Ovary (tissue), 10 donors: Measurements from ENCODE around the gene ZNF436. TPM values are rescaled to one million over a fixed set of nuclear protein-coding genes. Genes with fewer than 3 reads are reported as not detected.

Experiments used
- DNase-seq, 5 donors: peaks; one replicate each; pipeline ENCODE4 v3.0.0-alpha.2; 2019 to 2020
- H3K27ac ChIP-seq, 2 donors: fragments of 200-600 bp; one replicate each; pipeline versions ENCODE4 v1.5.1 to v1.8.0; 2019 to 2022
- H3K27me3 ChIP-seq: fragments of 200-600 bp; one replicate; pipeline ENCODE4 v1.8.0; 2022
- H3K36me3 ChIP-seq: fragments of 200-600 bp; sonication (generic); one replicate; pipeline ENCODE4 v1.5.1; 2019
- H3K4me1 ChIP-seq: one replicate; pipeline ENCODE4 v1.8.1; 2013; ENCODE audit warnings: mild to moderate bottlenecking, moderate library complexity; ENCODE audit not compliant: insufficient read depth
- H3K4me3 ChIP-seq: fragments of 200-600 bp; sonication (generic); one replicate; pipeline ENCODE4 v1.5.1; 2017
- H3K9me3 ChIP-seq, 2 donors: fragments of 200-600 bp in 1 of 2; sonication (generic) in 1 of 2; one replicate each; pipeline versions ENCODE4 v1.5.1 to v1.8.1; 2013 to 2019; ENCODE audit warnings: mild to moderate bottlenecking in 1 of 2, moderate library complexity in 1 of 2
- CTCF ChIP-seq, 3 donors: fragments of 450-650 bp in 2 of 3; fragments of 200-600 bp in 1 of 3; IDR thresholded peaks; one replicate each; pipeline versions ENCODE4 v1.5.1 to v1.8.0; 2016 to 2022; ENCODE audit warnings: antibody characterized with exemption in 3 of 3, mild to moderate bottlenecking in 1 of 3
- EP300 ChIP-seq: sonication (generic); formaldehyde crosslinking; IDR thresholded peaks from one replicate; pipeline ENCODE4 v1.6.1; 2017; ENCODE audit warnings: antibody characterized with exemption
- POLR2A ChIP-seq: fragments of 450-650 bp; IDR thresholded peaks from one replicate; pipeline ENCODE4 v1.6.1; 2017; ENCODE audit warnings: antibody characterized with exemption, mild to moderate bottlenecking, moderate library complexity
- WGBS, 3 donors: extraction: QIAGEN DNeasy Blood & Tissue Kit in 1 of 3; methylation state at CpG; one replicate each; pipeline versions ENCODE4 v1.1.5 to v1.1.7; 2013 to 2017; 5-methylcytosine and 5-hydroxymethylcytosine counted together
- intact Hi-C, 4 donors: fragments of 100-400 bp; cut with DNase I; formaldehyde crosslinking; loops; one replicate each; pipeline versions ENCODE4 v1.11.0 to v1.15.1; 2022 to 2023
- long read RNA-seq, 3 donors: library from polyadenylated mRNA in 2 of 3; unstranded in 2 of 3; transcript quantifications; one replicate each; pipeline ENCODE4 v2.0.0 and lab custom pipeline, GENCODE V29; 2021 to 2026
- polyA plus RNA-seq, 2 donors: library from polyadenylated mRNA; stranded (reverse); fragments of 200-250 nt in 1 of 2; fragments of 350-450 nt in 1 of 2; fragmentation: Illumina TruSeq in 1 of 2; extraction: RNeasy Lipid Tissue Mini Kit (QIAGEN cat#74804) in 1 of 2; gene quantifications; one replicate each; pipeline ENCODE4 v1.2.3, GENCODE V29; 2013 to 2014
- total RNA-seq, 7 donors: library from RNA; depleted of rRNA in 2 of 7; stranded (reverse); fragments of >200 nt in 2 of 7; fragmentation: NEBNext Ultra II Directional in 3 of 7; extraction: Animal tissue kit (Norgen Biotek cat#: 25700) in 3 of 7; gene quantifications; one replicate each; pipeline versions ENCODE4 v1.1.0 to v1.2.4, GENCODE V29; 2016 to 2023
- donor health status: DM: no; HTN: no; CAD: no; lungs with moderate emphysema.
- donor health status: DM: no; HTN: no; CAD: no.
- donor health status: Bipolar disorder and iron deficiency.
- donor health status: DM: yes; HTN: yes; CAD: no.
- donor health status: DM: no; HTN: no; CAD: no.
- donor health status: DM: yes; HTN: yes; CAD: no.

The ZNF436 gene
- total RNA-seq (10 to 100 TPM; 16.5 to 42.6 (median 23.5) TPM), polyA plus RNA-seq (10 to 100 TPM; 17.2 to 43.1 TPM)
- long read RNA-seq, donor 1, partial matches to known transcripts: 0 of 8 reads
- long read RNA-seq, donor 1, other reads (novel, unspliced or antisense): 6 of 8 reads
- long read RNA-seq, donor 2, full-length matches to known transcripts: 8 of 8 reads
- long read RNA-seq, donor 2, partial matches to known transcripts: 0 of 8 reads
- long read RNA-seq, donor 2, other reads (novel, unspliced or antisense): 0 of 8 reads
- long read RNA-seq, donor 3, full-length matches to known transcripts: 30 of 45 reads
- long read RNA-seq, donor 3, partial matches to known transcripts: 3 of 45 reads
- long read RNA-seq, donor 3, other reads (novel, unspliced or antisense): 12 of 45 reads

GRCh38 chr1:23369335-23370013 lies at the start of gene ZNF436:
Gene ZNF436 (minus strand): TSS chr1:23369836. CDS start chr1:23368005, 1,831 bp downstream.
- peak; percentile 88 to 97 (median 94) for DNase-seq
- no peaks in the 10 kb centered on the region for H3K36me3 ChIP-seq
- intact Hi-C loops: no loop called here
- 0% methylated on average over 29 of the region's 29 CpGs for WGBS, 3 donors
- peaks cover 15% of the 10 kb centered on the region for H3K4me1 ChIP-seq
- H3K9me3 ChIP-seq: no peaks in the 10 kb centered on the region
- peak within 1 kb of the TSS; percentile 94 for H3K4me3 ChIP-seq
- no peak for TF ChIP-seq EP300
- TF ChIP-seq POLR2A: peak; percentile 55
- H3K27ac ChIP-seq: peak within 1 kb of the TSS; percentile 94 to 97
- no peaks in the 10 kb centered on the region for H3K27me3 ChIP-seq

- H3K4me1 ChIP-seq: peaks cover 23% of the 10 kb centered on the region
- TF ChIP-seq CTCF (IDR thresholded peaks at IDR 0.05): no peak
- TF ChIP-seq EP300: no peak
- TF ChIP-seq POLR2A: no peak
- H3K4me3 ChIP-seq: no peak overlapping the region
- no peaks in the 10 kb centered on the region for H3K9me3 ChIP-seq
- H3K27ac ChIP-seq: peak overlapping the region in 1 of 2 donors; percentile 4
- 52 to 67% (median 54%) methylated on average over 6 of the region's 6 CpGs for WGBS, 3 donors
- intact Hi-C loops: no loop called here
- H3K36me3 ChIP-seq: no peaks in the 10 kb centered on the region
- H3K27me3 ChIP-seq: no peaks in the 10 kb centered on the region
- no peak for DNase-seq
Observed at GRCh38 chr1:23419180-23419579, 49.5 kb upstream of the ZNF436 start.

- no peaks in the 10 kb centered on the region for H3K36me3 ChIP-seq
- H3K4me3 ChIP-seq: no peak overlapping the region
- WGBS, 3 donors: 44 to 48% (median 45%) methylated on average over 3 of the region's 3 CpGs
- no peaks in the 10 kb centered on the region for H3K9me3 ChIP-seq
- intact Hi-C loops: no loop called here
- TF ChIP-seq POLR2A (no peak), CTCF (IDR thresholded peaks at IDR 0.05) (no peak), EP300 (no peak)
- H3K27me3 ChIP-seq: no peaks in the 10 kb centered on the region
- no peak overlapping the region for H3K27ac ChIP-seq
- H3K4me1 ChIP-seq: peaks cover 14% of the 10 kb centered on the region
- peak in 1 of 5 donors; percentile 36 for DNase-seq
Observed at GRCh38 chr1:23417570-23417969, 47.9 kb upstream of the ZNF436 start.

- peak in 1 of 5 donors; percentile 9 for DNase-seq
- TF ChIP-seq POLR2A (no peak), CTCF (IDR thresholded peaks at IDR 0.05) (no peak), EP300 (no peak)
- H3K4me1 ChIP-seq: peaks cover 13% of the 10 kb centered on the region
- H3K27me3 ChIP-seq: no peaks in the 10 kb centered on the region
- H3K27ac ChIP-seq: no peak overlapping the region
- intact Hi-C loops: no loop called here
- 83 to 91% (median 87%) methylated on average over 4 of the region's 4 CpGs for WGBS, 3 donors
- no peaks in the 10 kb centered on the region for H3K9me3 ChIP-seq
- H3K4me3 ChIP-seq: no peak overlapping the region
- H3K36me3 ChIP-seq: no peaks in the 10 kb centered on the region
Observed at GRCh38 chr1:23416964-23417363, 47.3 kb upstream of the ZNF436 start.
